ENCODE results near the gene PRSS56.

The PRSS56 gene

GRCh38 chr2:232534940-232535651 is 14.9 kb downstream of the PRSS56 start:
- peaks cover 55% of the 10 kb centered on the region for H3K4me1 Mint-ChIP-seq
- no peak overlapping the region for H3K4me3 Mint-ChIP-seq
- no peaks in the 10 kb centered on the region for H3K9me3 Mint-ChIP-seq
- no peak for TF ChIP-seq CTCF (IDR thresholded peaks at IDR 0.05; ENCODE audit: unreplicated experiment in 3 of 3)
- H3K36me3 Mint-ChIP-seq (ENCODE audit: low read depth): no peaks in the 10 kb centered on the region
- no peak overlapping the region for H3K27ac Mint-ChIP-seq
- peaks cover 5% of the 10 kb centered on the region for H3K27me3 Mint-ChIP-seq (ENCODE audit: low read depth)

GRCh38 chr2:232535761-232536530 is 15.8 kb downstream of the PRSS56 start:
- H3K9me3 Mint-ChIP-seq: no peaks in the 10 kb centered on the region
- no peaks in the 10 kb centered on the region for H3K27me3 Mint-ChIP-seq (ENCODE audit: low read depth)
- peaks cover 55% of the 10 kb centered on the region for H3K4me1 Mint-ChIP-seq
- H3K27ac Mint-ChIP-seq: peak overlapping the region in 1 of 3 experiments; percentile 52
- TF ChIP-seq CTCF (IDR thresholded peaks at IDR 0.05; ENCODE audit: unreplicated experiment in 3 of 3): no peak
- no peaks in the 10 kb centered on the region for H3K36me3 Mint-ChIP-seq (ENCODE audit: low read depth)
- H3K4me3 Mint-ChIP-seq: no peak overlapping the region

GRCh38 chr2:232537079-232537478 is 16.9 kb downstream of the PRSS56 start:
- no peaks in the 10 kb centered on the region for H3K9me3 Mint-ChIP-seq
- peak overlapping the region; percentile 23 to 68 (median 52) for H3K27ac Mint-ChIP-seq
- peak in 1 of 3 experiments; percentile 31 for TF ChIP-seq CTCF (IDR thresholded peaks at IDR 0.05; ENCODE audit: unreplicated experiment in 3 of 3)
- H3K36me3 Mint-ChIP-seq (ENCODE audit: low read depth): no peaks in the 10 kb centered on the region
- peak overlapping the region in 1 of 3 experiments; percentile 30 for H3K4me3 Mint-ChIP-seq
- H3K27me3 Mint-ChIP-seq (ENCODE audit: low read depth): no peaks in the 10 kb centered on the region
- peaks cover 61% of the 10 kb centered on the region for H3K4me1 Mint-ChIP-seq

GRCh38 chr2:232537499-232537898 is 17.3 kb downstream of the PRSS56 start:
- Mint-ChIP-seq H3K4me3 (peak overlapping the region in 1 of 3 experiments; percentile 30), H3K27me3 (ENCODE audit: low read depth) (no peaks in the 10 kb centered on the region), H3K4me1 (peaks cover 63% of the 10 kb centered on the region), H3K36me3 (ENCODE audit: low read depth) (no peaks in the 10 kb centered on the region), H3K27ac (peak overlapping the region; percentile 23 to 68 (median 52)), H3K9me3 (no peaks in the 10 kb centered on the region)
- TF ChIP-seq CTCF (IDR thresholded peaks at IDR 0.05; ENCODE audit: unreplicated experiment in 3 of 3): no peak

- Mint-ChIP-seq H3K4me3 (peak overlapping the region in 2 of 3 experiments; percentile 72 to 89), H3K27me3 (ENCODE audit: low read depth) (no peaks in the 10 kb centered on the region), H3K4me1 (peaks cover 58% of the 10 kb centered on the region), H3K36me3 (ENCODE audit: low read depth) (peaks cover 2% of the 10 kb centered on the region), H3K9me3 (no peaks in the 10 kb centered on the region), H3K27ac (peak overlapping the region; percentile 52 to 73 (median 64))
- TF ChIP-seq CTCF (IDR thresholded peaks at IDR 0.05; ENCODE audit: unreplicated experiment in 3 of 3): no peak
Measured at GRCh38 chr2:232538671-232539070, 18.5 kb downstream of the PRSS56 start.
